Stimulated activated CD8-positive, alpha-beta memory T cell treated with anti-CD3 and anti-CD28 coated beads, Interleukin-7, amount 100 ng/mL, for 4 hours (primary cell): ENCODE results near the gene PPP1R14B.

ENCODE experiments used
- DNase-seq, 2 donors: peaks; one replicate each; pipeline ENCODE4 v3.0.0-alpha.2; 2020; ENCODE audit warnings: low read depth in 2 of 2

Gene PPP1R14B

GRCh38 chr11:64230985-64231365, 15.8 kb downstream of the PPP1R14B start:
- DNase-seq = no peak

DNA sequence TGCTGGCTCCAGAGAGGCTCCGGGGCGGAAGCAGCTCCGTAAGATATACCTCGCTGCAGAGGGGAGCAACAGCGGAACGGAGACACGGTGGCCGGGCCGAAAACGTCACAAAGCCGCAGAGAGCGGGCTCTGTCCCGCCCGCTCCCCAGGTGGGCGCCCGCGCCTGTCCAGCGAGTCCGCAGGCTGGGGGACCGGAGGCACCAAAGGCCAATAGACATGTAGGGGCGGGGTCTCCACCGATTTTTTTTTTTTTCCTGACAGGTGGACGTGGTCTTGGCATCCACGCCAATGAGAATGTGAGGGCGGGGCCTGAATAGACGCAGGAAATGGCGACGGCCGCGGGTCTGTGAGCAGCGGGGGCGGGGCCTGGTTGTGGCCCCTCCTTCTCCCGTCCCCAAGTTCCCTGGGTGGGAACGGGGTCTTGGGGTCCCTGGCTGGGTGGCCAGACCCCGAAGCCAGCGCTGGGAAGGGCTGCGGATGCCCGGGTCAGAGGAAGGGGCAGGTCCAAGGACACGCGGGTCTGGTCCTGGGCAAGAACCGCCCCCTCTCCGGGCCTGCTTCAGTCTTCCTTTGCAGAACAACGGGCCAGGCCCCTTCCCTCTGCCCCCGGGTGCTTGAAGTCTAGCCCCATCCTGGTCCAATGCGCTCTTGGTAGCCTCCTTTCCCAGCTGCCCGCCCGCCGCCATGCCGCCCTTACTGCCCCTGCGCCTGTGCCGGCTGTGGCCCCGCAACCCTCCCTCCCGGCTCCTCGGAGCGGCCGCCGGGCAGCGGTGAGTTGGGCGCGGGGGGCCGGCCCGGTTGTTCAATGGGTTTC, 16.4 kb downstream of the PPP1R14B start, which contains the start of gene DNAJC4:
DNAJC4 (plus strand) TSS at position 378 of the 814 bp plus-strand sequence; CDS start at position 685, 307 bp downstream.
- DNase-seq = peak; percentile 78 to 82

DNA sequence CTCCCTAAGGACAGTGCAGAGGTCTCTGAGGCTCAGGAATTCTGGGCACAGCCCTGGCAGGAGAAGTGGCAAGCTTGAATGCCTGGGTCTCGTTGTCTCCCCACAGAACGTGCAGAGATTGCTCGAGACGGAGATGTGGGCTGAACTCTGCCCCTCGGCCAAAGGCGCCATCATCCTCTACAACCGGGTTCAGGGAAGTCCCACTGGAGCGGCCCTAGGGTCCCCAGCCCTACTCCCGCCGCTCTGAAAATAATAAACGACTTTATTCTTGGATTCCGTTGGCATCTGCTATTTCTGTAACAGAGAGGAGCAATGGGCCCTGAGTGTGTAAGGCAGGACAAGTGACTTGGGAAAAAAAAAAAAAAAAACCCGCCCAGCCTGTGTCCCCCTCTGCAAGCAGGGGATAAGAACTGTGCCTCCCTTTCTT, 17.0 kb downstream of the PPP1R14B start:
- no peak for DNase-seq

- no peak for DNase-seq
Measured at GRCh38 chr11:64229090-64229743, 17.5 kb downstream of the PPP1R14B start.

DNA sequence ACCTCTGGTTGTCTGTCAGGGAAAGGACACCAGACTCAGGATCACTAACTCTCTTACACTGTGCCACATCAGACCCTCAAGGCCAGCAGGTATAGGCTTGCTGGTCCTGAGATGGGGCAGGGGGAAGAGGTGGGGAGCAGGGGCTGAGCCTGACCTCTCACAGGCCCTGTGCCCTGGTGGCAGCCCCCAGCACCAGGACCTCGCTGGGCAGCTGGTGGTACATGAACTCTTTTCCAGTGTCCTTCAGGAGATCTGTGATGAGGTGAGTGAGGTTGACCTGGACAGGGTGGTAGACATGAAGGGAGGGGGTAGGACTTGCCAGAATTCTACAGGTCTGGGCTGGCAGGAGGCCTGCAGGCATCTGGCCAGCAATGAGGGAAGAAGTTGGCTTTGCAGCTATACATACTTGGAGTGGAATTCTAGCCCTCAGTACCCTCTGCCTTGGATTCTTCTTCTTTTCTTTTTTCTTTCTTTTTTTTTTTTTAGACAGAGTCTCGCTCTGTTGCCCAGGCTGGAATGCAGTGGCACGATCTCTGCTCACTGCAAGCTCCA, 19.3 kb downstream of the PPP1R14B start:
- DNase-seq = no peak

GRCh38 chr11:64226507-64227051, 20.2 kb downstream of the PPP1R14B start:
- DNase-seq = peak in 1 of 2 donors; percentile 41

- peak; percentile 82 to 87 for DNase-seq
Measured at GRCh38 chr11:64225608-64226506, 20.9 kb downstream of the PPP1R14B start, which contains the start of the genes NUDT22 and TRPT1. TSS of gene NUDT22 (plus strand) at chr11:64226274. CDS start at chr11:64226653, 379 bp downstream. TSS of gene TRPT1 (minus strand) at chr11:64226186. CDS start at chr11:64225860, 326 bp downstream.

DNA sequence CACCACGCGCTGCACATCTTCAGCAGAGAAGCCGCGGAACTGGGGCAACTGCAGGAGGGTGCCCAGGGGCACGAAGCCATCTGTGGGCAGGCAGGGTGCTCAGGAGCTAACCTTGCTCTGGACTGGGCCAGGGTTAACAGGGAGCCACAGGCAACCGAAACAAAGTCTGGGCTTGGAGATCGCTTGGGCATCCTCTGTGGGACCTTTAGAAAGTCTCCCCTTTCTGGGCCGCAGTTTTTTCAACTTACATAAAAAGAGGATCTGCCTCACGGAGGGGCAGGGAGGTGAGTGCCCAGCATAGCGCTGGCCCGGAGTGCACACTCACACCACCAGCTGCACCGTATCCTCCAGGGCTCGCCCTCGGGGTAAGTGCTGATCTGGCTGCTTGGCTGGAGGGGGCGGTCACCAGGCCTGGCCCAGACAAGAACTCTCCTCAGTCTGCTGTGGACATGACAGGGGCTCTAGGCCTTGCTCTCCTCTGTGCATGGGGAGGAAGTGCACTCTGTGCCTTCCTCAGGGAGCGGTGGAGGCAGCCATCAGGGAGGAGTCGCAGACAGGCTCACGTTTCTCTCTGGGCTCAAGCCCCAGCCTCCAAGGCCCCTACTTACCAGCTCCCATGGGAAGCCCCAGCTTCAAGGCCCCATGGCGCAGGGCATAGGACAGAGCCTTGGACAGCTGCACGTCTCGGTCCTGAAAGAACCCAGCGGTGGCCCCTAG, 21.7 kb downstream of the PPP1R14B start:
- no peak for DNase-seq

DNA sequence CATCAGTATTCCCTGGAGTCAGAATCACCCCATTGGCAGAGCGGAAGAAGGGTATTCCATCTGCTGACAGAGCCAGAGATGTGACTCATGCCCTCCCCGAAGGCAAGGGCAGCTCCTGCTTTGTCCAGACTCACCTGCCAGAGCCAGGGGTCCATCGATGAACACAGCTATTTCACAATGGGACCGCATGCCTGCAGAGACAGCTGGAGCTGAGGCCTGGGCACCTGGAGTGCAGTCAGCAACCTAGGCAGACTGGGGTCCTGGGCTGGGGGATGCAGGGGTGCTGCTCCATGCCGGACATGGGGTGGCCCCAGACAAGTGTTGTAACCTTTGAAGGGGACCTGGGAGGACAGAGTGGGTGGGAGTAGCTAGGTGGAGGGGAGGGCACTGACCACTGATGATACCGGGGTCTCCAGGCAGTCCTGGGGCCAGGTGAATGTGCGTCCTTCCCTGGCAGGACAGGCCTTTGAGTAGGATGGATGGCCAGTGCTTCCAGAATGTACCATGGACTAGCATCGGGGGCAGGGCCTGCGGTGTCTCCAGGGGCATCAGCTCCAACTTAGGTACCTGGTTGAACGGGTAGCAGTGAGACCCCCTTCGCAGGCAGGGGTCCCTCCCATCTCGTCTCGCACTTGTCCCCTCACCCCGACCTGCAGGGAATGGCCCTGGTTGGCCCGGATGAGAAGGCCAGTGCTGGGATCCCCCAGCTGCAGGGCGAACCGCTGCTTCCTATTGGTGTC, 22.4 kb downstream of the PPP1R14B start:
- DNase-seq = no peak

GRCh38 chr11:64223001-64223651, 23.6 kb downstream of the PPP1R14B start:
- no peak for DNase-seq

- no peak for DNase-seq
Measured at GRCh38 chr11:64222651-64223000, 24.1 kb downstream of the PPP1R14B start.

DNA sequence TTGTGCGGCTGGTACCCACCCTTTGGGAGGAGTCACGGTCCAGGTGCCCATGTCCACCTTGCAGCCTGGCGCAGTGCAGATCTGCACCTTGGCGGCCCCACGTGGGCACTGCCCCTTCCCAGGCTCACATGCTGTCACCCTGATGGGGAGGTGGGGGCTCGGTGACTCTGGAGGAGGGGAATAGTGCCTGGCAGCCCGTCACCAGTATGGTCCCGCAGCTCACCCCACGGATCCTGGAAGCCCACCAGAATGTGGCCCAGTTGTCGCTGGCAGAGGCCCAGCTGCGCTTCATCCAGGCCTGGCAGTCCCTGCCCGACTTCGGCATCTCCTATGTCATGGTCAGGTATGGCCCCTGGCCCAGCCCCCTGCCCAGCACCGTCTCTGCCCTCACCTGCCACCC, 25.9 kb downstream of the PPP1R14B start:
- no peak for DNase-seq

GRCh38 chr11:64220271-64220670, 26.5 kb downstream of the PPP1R14B start:
- DNase-seq = no peak

DNA sequence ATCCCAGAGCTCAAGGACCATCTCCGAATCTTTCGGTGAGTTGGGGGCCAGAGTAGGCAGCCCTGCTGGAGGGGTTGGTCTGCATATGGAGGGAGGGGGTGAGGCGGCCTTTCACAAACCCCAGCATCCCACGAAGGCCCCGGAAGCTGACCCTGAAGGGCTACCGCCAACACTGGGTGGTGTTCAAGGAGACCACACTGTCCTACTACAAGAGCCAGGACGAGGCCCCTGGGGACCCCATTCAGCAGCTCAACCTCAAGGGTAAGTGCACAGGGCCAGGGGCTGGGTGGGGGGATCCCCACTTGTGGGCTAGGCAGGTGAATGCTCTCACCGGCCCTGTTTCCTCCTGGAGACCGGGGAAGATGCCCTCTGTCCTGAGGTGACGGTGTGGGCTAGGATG, 27.0 kb downstream of the PPP1R14B start:
- DNase-seq = no peak

DNA sequence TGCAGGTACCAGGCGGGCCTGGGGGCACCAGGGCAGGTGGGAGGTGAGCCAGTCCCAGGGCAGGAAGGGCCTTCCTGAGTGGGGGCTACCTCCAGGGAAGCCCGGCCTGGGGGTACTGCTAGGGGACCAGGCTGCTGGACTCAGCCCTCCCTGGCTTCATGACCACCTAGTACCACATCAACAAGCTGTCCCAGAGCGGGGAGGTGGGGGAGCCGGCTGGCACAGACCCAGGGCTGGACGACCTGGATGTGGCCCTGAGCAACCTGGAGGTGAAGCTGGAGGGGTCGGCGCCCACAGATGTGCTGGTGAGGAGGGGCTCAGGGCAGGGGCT, 27.4 kb downstream of the PPP1R14B start:
- no peak for DNase-seq

DNA sequence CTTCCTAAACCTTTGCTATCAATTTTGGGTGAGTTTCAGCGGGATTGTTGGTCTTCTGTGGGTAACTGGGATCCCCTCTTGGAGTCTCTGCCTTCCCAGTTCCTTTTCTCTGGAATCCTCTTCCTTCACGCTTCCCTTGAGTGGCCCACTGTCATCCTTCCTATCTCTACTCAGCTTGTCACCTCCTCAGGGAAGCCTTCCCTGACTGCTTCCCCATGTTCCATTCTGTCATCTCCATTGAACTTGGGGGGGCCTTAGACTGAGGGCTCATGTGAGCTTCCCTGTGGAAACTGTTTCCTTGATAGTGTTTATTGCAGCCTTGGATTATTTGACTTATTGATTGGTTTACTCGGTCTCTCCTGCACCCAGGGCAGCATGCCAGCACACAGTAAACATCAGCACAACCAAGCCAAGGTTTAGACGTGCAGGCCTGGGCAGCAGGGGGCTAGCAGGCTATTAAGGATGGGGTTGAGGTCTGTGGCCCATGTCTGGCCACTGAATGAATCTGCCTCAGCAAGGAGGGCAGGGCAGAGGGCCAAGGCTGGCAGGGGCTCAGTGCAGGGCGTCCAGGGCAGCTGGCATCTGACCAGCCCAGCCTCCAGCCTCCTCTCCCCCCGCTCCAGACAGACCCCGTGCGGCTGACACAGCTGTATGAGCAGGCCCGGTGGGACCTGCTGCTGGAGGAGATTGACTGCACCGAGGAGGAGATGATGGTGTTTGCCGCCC, 28.0 kb downstream of the PPP1R14B start:
- no peak for DNase-seq

DNA sequence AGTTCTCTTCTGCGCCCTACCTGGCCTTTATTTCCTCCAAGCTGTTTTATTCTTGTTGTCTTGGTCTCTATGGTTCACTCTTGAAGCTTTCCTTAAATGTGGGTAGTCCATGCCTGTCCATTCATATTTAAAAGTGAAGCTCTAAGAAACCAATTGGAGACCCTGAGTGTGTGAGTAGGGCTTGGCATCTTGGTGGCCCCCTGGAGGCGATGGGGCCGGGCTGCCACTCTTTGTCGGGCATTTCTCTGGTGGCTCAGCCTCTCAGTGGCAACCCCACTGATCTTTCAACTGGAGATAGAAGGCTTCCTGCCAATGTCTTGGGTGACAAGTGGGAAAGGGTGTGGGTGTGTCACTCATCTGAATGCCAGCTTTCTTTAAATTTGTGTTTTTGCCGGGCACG, 29.9 kb downstream of the PPP1R14B start:
- DNase-seq = no peak

GRCh38 chr11:64211181-64211872, 35.4 kb downstream of the PPP1R14B start:
- DNase-seq = no peak
